HG03575 (cell line): ENCODE results near the gene DPEP1.
"Not testable (repeated sequence)": the region's sequence is repeated elsewhere in the genome, so short reads cannot be mapped to it uniquely, and the experiment has no call there.

ENCODE experiments used
- ATAC-seq: cut with Tn5 transposase; IDR thresholded peaks from one replicate; pipeline ENCODE4 v1.9.1; 2021; ENCODE audit not compliant: unreplicated experiment, insufficient number of reproducible peaks, low FRiP score; ENCODE audit errors: extremely low read depth

DPEP1 gene

GRCh38 chr16:89576153-89577054 is 37.0 kb upstream of the DPEP1 start:
- no peak for ATAC-seq

- ATAC-seq, result no peak
These were observed 36.2 kb upstream of the DPEP1 start for GRCh38 chr16:89577055-89577759.

GRCh38 chr16:89579351-89579750 is 34.1 kb upstream of the DPEP1 start:
- ATAC-seq, result no peak

GRCh38 chr16:89581045-89581695 is 32.3 kb upstream of the DPEP1 start:
- no peak for ATAC-seq

GRCh38 chr16:89581861-89582563 is 31.4 kb upstream of the DPEP1 start:
- no peak for ATAC-seq

GRCh38 chr16:89582614-89583196 is 30.7 kb upstream of the DPEP1 start:
- ATAC-seq, result no peak

GRCh38 chr16:89583197-89583894 is 30.1 kb upstream of the DPEP1 start:
- no peak for ATAC-seq

GRCh38 chr16:89583895-89584644 is 29.4 kb upstream of the DPEP1 start:
- no peak for ATAC-seq

GRCh38 chr16:89584768-89585549 is 28.5 kb upstream of the DPEP1 start:
- no peak for ATAC-seq

GRCh38 chr16:89586218-89586617 is 27.2 kb upstream of the DPEP1 start:
- ATAC-seq, result no peak

- ATAC-seq, result no peak
These were observed 26.6 kb upstream of the DPEP1 start for GRCh38 chr16:89586853-89587252.

GRCh38 chr16:89587676-89588075 is 25.8 kb upstream of the DPEP1 start:
- ATAC-seq, result not testable (repeated sequence)

GRCh38 chr16:89588413-89589109 is 24.9 kb upstream of the DPEP1 start:
- no peak for ATAC-seq

GRCh38 chr16:89589241-89589926 is 24.1 kb upstream of the DPEP1 start:
- no peak for ATAC-seq

- no peak for ATAC-seq
These were observed 19.6 kb upstream of the DPEP1 start for GRCh38 chr16:89593841-89594240.
